Neural cell (in vitro differentiated cells): ENCODE measurements around the gene SENP5. TPM values are rescaled to one million over a fixed set of nuclear protein-coding genes. Genes with fewer than 3 reads are reported as not detected.

Experiments used
- H2AFZ ChIP-seq: fragments of 200-600, 300-800 bp; sonication (generic), shearing (Covaris generic); 2 replicates; pipeline ENCODE4 v1.6.0; 2014; ENCODE audit warnings: low read depth, mild to moderate bottlenecking, antibody characterized with exemption, low read length, moderate library complexity
- H3F3A ChIP-seq: fragments of 200-600 bp; shearing (Covaris generic); 2 replicates; pipeline ENCODE4 v1.6.1; 2016; ENCODE audit warnings: mild to moderate bottlenecking, moderate library complexity, mixed read lengths, antibody characterized with exemption, low read length; ENCODE audit not compliant: insufficient read depth, poor library complexity, severe bottlenecking
- H3K27ac ChIP-seq: fragments of 200-600, 300-800 bp; sonication (generic), shearing (Covaris generic); 2 replicates; pipeline ENCODE4 v1.5.1; 2014; ENCODE audit warnings: mild to moderate bottlenecking, low read length, moderate library complexity
- H3K27me3 ChIP-seq: fragments of 300-800, 200-600 bp; sonication (generic), shearing (Covaris generic); 2 replicates; pipeline ENCODE4 v1.6.0; 2014; ENCODE audit warnings: mild to moderate bottlenecking, low read depth, low read length, moderate library complexity; ENCODE audit not compliant: insufficient read depth
- H3K36me3 ChIP-seq: fragments of 300-800, 200-600 bp; sonication (generic), shearing (Covaris generic); 2 replicates; pipeline ENCODE4 v1.5.1; 2014; ENCODE audit warnings: mild to moderate bottlenecking, antibody characterized with exemption, low read length, moderate library complexity; ENCODE audit not compliant: insufficient read depth
- H3K4me2 ChIP-seq: fragments of 300-800, 200-600 bp; sonication (generic), shearing (Covaris generic); 2 replicates; pipeline ENCODE4 v1.6.0; 2014; ENCODE audit warnings: mild to moderate bottlenecking, low read length
- H3K4me3 ChIP-seq: fragments of 300-800, 200-600 bp; sonication (generic), shearing (Covaris generic); 2 replicates; pipeline ENCODE4 v1.5.1; 2014; ENCODE audit warnings: mild to moderate bottlenecking, low read length, moderate library complexity
- H3K79me2 ChIP-seq: fragments of 200-600 bp; shearing (Covaris generic); replicated peaks from 2 replicates; pipeline ENCODE4 v1.6.0; 2014; ENCODE audit warnings: mild to moderate bottlenecking, low read length, moderate library complexity; ENCODE audit not compliant: insufficient read depth
- H3K9ac ChIP-seq: fragments of 300-800, 200-600 bp; sonication (generic), shearing (Covaris generic); 2 replicates; pipeline ENCODE4 v1.6.1; 2016; ENCODE audit warnings: mild to moderate bottlenecking, low read length, mixed read lengths
- H3K9me2 ChIP-seq: fragments of 200-600 bp; shearing (Covaris generic); 2 replicates; pipeline ENCODE4 v1.6.1; 2016; ENCODE audit warnings: mild to moderate bottlenecking, low read length, mixed read lengths; ENCODE audit not compliant: insufficient read depth
- H3K9me3 ChIP-seq: fragments of 200-600, 300-800 bp; sonication (generic), shearing (Covaris generic); 2 replicates; pipeline ENCODE4 v1.6.1; 2016; ENCODE audit warnings: mild to moderate bottlenecking, mixed run types, low read length, moderate library complexity, mixed read lengths
- H4K20me1 ChIP-seq: fragments of 200-600 bp; shearing (Covaris generic); 2 replicates; pipeline ENCODE4 v1.6.1; 2016; ENCODE audit warnings: mild to moderate bottlenecking, mixed run types; ENCODE audit not compliant: insufficient read depth
- CTCF ChIP-seq: fragments of 450-650 bp; IDR thresholded peaks from 2 replicates; pipeline ENCODE4 v1.5.1; 2014; ENCODE audit warnings: antibody characterized with exemption, mild to moderate bottlenecking, moderate library complexity; ENCODE audit not compliant: poor library complexity, severe bottlenecking
- EP300 ChIP-seq: fragments of 450-650 bp; conservative IDR thresholded peaks from 2 replicates; pipeline ENCODE4 v1.6.1; 2014; ENCODE audit warnings: antibody characterized with exemption, mild to moderate bottlenecking, moderate library complexity; ENCODE audit not compliant: poor library complexity, severe bottlenecking
- EZH2 ChIP-seq: fragments of 200-600, 300-800 bp; shearing (Covaris generic), sonication (generic); IDR thresholded peaks from 2 replicates; pipeline ENCODE4 v1.6.1; 2014; ENCODE audit warnings: antibody characterized with exemption, low read length, borderline replicate concordance, mild to moderate bottlenecking; ENCODE audit not compliant: insufficient read depth, poor library complexity, severe bottlenecking
- MXI1 ChIP-seq: fragments of 450-650 bp; conservative IDR thresholded peaks from 2 replicates; pipeline ENCODE4 v1.6.1; 2014; ENCODE audit warnings: antibody characterized with exemption, mild to moderate bottlenecking; ENCODE audit not compliant: poor library complexity, severe bottlenecking
- POLR2AphosphoS5 ChIP-seq: IDR thresholded peaks from 2 replicates; pipeline ENCODE4 v1.6.1; 2012
- RAD21 ChIP-seq: fragments of 450-650 bp; conservative IDR thresholded peaks from 2 replicates; pipeline ENCODE4 v1.6.1; 2014; ENCODE audit warnings: antibody characterized with exemption, mild to moderate bottlenecking, moderate library complexity
- REST ChIP-seq: IDR thresholded peaks from 2 replicates; pipeline ENCODE4 v1.6.1; 2012; ENCODE audit warnings: borderline replicate concordance
- SMC3 ChIP-seq: fragments of 450-650 bp; conservative IDR thresholded peaks from 2 replicates; pipeline ENCODE4 v1.6.1; 2014; ENCODE audit warnings: antibody characterized with exemption, mild to moderate bottlenecking, moderate library complexity; ENCODE audit not compliant: poor library complexity
- TAF1 ChIP-seq: IDR thresholded peaks from 2 replicates; pipeline ENCODE4 v1.6.1; 2012; ENCODE audit warnings: low read depth
- polyA plus RNA-seq: library from polyadenylated mRNA; depleted of rRNA; stranded (reverse); fragments of >200 nt; gene quantifications from 2 replicates; pipeline ENCODE4 v1.2.3, GENCODE V29; 2014

Gene SENP5
- polyA plus RNA-seq, 1 donor from 2014 or later = 27.3 TPM

GRCh38 chr3:196932600-196932999, 64.9 kb downstream of the SENP5 start:
- TF ChIP-seq SMC3 = no peak
- H3K27me3 ChIP-seq = no peaks in the 10 kb centered on the region
- H3K36me3 ChIP-seq = peaks cover 3% of the 10 kb centered on the region

GRCh38 chr3:196936288-196936687, 68.6 kb downstream of the SENP5 start:
- H3K79me2 ChIP-seq = peaks cover 18% of the 10 kb centered on the region
- H2AFZ ChIP-seq = no peak overlapping the region
- H3K36me3 ChIP-seq = no peaks in the 10 kb centered on the region
- H3K9me2 ChIP-seq = no peaks in the 10 kb centered on the region
- H3K4me2 ChIP-seq = no peak overlapping the region
- H4K20me1 ChIP-seq = no peaks in the 10 kb centered on the region
- no peak for TF ChIP-seq EP300
- TF ChIP-seq EZH2 = no peak
- TF ChIP-seq REST = no peak
- TF ChIP-seq CTCF = no peak
- TF ChIP-seq POLR2AphosphoS5 = no peak
- no peak for TF ChIP-seq MXI1
- TF ChIP-seq TAF1 = no peak
- TF ChIP-seq RAD21 = no peak
- TF ChIP-seq SMC3 = no peak
- no peak overlapping the region for H3K9ac ChIP-seq
- H3K4me3 ChIP-seq = no peak overlapping the region
- H3F3A ChIP-seq = no peaks in the 10 kb centered on the region
- no peaks in the 10 kb centered on the region for H3K27me3 ChIP-seq
- no peak overlapping the region for H3K27ac ChIP-seq
- H3K9me3 ChIP-seq = no peaks in the 10 kb centered on the region

More at GRCh38 chr3:196932600-196932999, 64.9 kb downstream of the SENP5 start:
- Histone ChIP-seq H3K9ac (no peak overlapping the region), H3F3A (no peaks in the 10 kb centered on the region), H2AFZ (no peak overlapping the region), H3K4me2 (no peak overlapping the region), H3K79me2 (no peaks in the 10 kb centered on the region), H4K20me1 (no peaks in the 10 kb centered on the region), H3K9me2 (no peaks in the 10 kb centered on the region), H3K9me3 (no peaks in the 10 kb centered on the region), H3K27ac (no peak overlapping the region), H3K4me3 (no peak overlapping the region)

GRCh38 chr3:196938124-196938523, 70.4 kb downstream of the SENP5 start:
- H3K36me3 ChIP-seq = no peaks in the 10 kb centered on the region
- H3K9me3 ChIP-seq = no peaks in the 10 kb centered on the region
- no peaks in the 10 kb centered on the region for H4K20me1 ChIP-seq
- H3K27ac ChIP-seq = no peak overlapping the region
- no peak overlapping the region for H3K4me2 ChIP-seq
- TF ChIP-seq POLR2AphosphoS5 (no peak), TAF1 (no peak), MXI1 (no peak), REST (no peak), SMC3 (no peak), EZH2 (no peak), RAD21 (no peak), CTCF (no peak), EP300 (no peak)
- no peak overlapping the region for H2AFZ ChIP-seq
- H3K27me3 ChIP-seq = no peaks in the 10 kb centered on the region
- no peak overlapping the region for H3K4me3 ChIP-seq
- H3K79me2 ChIP-seq = peaks cover 20% of the 10 kb centered on the region
- no peaks in the 10 kb centered on the region for H3K9me2 ChIP-seq
- no peaks in the 10 kb centered on the region for H3F3A ChIP-seq
- no peak overlapping the region for H3K9ac ChIP-seq
